Tibial nerve (tissue), 4 donors: ENCODE results near the gene CHL1. TPM values are rescaled to one million over a fixed set of nuclear protein-coding genes. Genes with fewer than 3 reads are reported as not detected.

Source experiments
- DNase-seq, 2 donors: peaks; one replicate each; pipeline ENCODE4 v3.0.0-alpha.2; 2019; ENCODE audit warnings: low spot score in 2 of 2
- H3K27ac ChIP-seq, 4 donors: fragments of 200-600 bp; sonication (generic) in 3 of 4; one replicate each; pipeline ENCODE4 v1.5.1; 2017 to 2019; ENCODE audit warnings: mild to moderate bottlenecking in 1 of 4
- H3K27me3 ChIP-seq, 2 donors: fragments of 200-600 bp; sonication (generic) in 1 of 2; one replicate each; pipeline versions ENCODE4 v1.5.1 to v1.6.0; 2017 to 2019
- H3K36me3 ChIP-seq, 3 donors: fragments of 200-600 bp; sonication (generic); one replicate each; pipeline ENCODE4 v1.5.1; 2018 to 2019
- H3K4me1 ChIP-seq, 4 donors: fragments of 200-600 bp; sonication (generic) in 3 of 4; one replicate each; pipeline ENCODE4 v1.5.1; 2017 to 2019
- H3K4me3 ChIP-seq, 4 donors: fragments of 200-600 bp; sonication (generic) in 3 of 4; one replicate each; pipeline ENCODE4 v1.5.1; 2017 to 2019; ENCODE audit warnings: mild to moderate bottlenecking in 1 of 4, moderate library complexity in 1 of 4
- H3K9me3 ChIP-seq, 4 donors: fragments of 200-600 bp; sonication (generic) in 3 of 4; one replicate each; pipeline ENCODE4 v1.5.1; 2017 to 2019
- EP300 ChIP-seq, 2 donors: sonication (generic); formaldehyde crosslinking; IDR thresholded peaks; one replicate each; pipeline ENCODE4 v1.6.1; 2017; ENCODE audit warnings: antibody characterized with exemption in 2 of 2, mild to moderate bottlenecking in 1 of 2
- POLR2A ChIP-seq, 2 donors: fragments of 450-650 bp; IDR thresholded peaks; one replicate each; pipeline ENCODE4 v1.6.1; 2017; ENCODE audit warnings: antibody characterized with exemption in 2 of 2, mild to moderate bottlenecking in 2 of 2, moderate library complexity in 2 of 2
- WGBS, 2 donors: methylation state at CpG; one replicate each; pipeline ENCODE4 v1.1.5; 2018; 5-methylcytosine and 5-hydroxymethylcytosine counted together
- total RNA-seq, 4 donors: library from RNA; depleted of rRNA; stranded (reverse); fragments of >200 nt; gene quantifications; one replicate each; pipeline ENCODE4 v1.1.0, GENCODE V29; 2016
- TF ChIP-seq, protein P1 (sequence below), 5 experiments: fragments of 200-600 bp in 3 of 5; fragments of 450-650 bp in 2 of 5; sonication (generic) in 3 of 5; IDR thresholded peaks; one replicate each; pipeline ENCODE4 v1.5.1; 2016 to 2019; ENCODE audit warnings: antibody characterized with exemption in 5 of 5, mild to moderate bottlenecking in 3 of 5, moderate library complexity in 2 of 5

The CHL1 gene
- total RNA-seq, 4 donors from 2014 or later = 156 to 290 (median 235) TPM

DNA sequence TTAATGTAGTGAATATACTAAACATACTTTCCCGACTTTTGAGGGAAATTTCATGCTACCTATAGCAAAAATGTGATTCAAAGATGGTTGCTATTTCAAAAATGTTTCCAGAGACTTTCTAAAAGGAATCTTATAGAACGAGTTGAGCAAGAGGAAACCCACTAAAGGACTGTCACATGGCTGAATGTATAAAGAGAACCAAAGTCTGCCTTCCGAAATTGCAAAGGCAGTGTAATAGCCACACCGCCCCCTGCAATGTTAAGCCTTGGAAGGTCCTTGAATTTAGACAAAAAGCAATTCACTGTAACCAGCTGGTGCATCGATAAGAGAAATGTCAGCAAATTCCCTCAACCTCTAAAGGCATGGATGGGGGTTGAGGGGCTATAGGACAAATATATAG, 142.8 kb downstream of the CHL1 start:
- Histone ChIP-seq H3K4me1 (peaks cover 0 to 4% (median 0%) of the 10 kb centered on the region in 4 donors), H3K27ac (no peak overlapping the region), H3K9me3 (no peaks in the 10 kb centered on the region), H3K4me3 (no peak overlapping the region), H3K36me3 (no peaks in the 10 kb centered on the region), H3K27me3 (no peaks in the 10 kb centered on the region)
- whole genome bisulfite sequencing, 2 donors = 39 to 40% methylated on average over 5 of the region's 5 CpGs
- TF ChIP-seq, protein P1, sequence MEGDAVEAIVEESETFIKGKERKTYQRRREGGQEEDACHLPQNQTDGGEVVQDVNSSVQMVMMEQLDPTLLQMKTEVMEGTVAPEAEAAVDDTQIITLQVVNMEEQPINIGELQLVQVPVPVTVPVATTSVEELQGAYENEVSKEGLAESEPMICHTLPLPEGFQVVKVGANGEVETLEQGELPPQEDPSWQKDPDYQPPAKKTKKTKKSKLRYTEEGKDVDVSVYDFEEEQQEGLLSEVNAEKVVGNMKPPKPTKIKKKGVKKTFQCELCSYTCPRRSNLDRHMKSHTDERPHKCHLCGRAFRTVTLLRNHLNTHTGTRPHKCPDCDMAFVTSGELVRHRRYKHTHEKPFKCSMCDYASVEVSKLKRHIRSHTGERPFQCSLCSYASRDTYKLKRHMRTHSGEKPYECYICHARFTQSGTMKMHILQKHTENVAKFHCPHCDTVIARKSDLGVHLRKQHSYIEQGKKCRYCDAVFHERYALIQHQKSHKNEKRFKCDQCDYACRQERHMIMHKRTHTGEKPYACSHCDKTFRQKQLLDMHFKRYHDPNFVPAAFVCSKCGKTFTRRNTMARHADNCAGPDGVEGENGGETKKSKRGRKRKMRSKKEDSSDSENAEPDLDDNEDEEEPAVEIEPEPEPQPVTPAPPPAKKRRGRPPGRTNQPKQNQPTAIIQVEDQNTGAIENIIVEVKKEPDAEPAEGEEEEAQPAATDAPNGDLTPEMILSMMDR (IDR thresholded peaks at IDR 0.05) = no peak
- TF ChIP-seq POLR2A (IDR thresholded peaks at IDR 0.05) (no peak), EP300 (IDR thresholded peaks at IDR 0.05) (no peak)
- no peak for DNase-seq

- WGBS, 2 donors = 65 to 67% methylated on average over 4 of the region's 4 CpGs
- TF ChIP-seq EP300 (IDR thresholded peaks at IDR 0.05) (no peak), POLR2A (IDR thresholded peaks at IDR 0.05) (no peak)
- TF ChIP-seq, protein P1 (IDR thresholded peaks at IDR 0.05) = no peak
- H3K4me1 ChIP-seq = peaks cover 0 to 4% (median 0%) of the 10 kb centered on the region in 4 donors
- DNase-seq = no peak
- H3K4me3 ChIP-seq = no peak overlapping the region
- no peaks in the 10 kb centered on the region for H3K9me3 ChIP-seq
- no peaks in the 10 kb centered on the region for H3K27me3 ChIP-seq
- H3K27ac ChIP-seq = no peak overlapping the region
- H3K36me3 ChIP-seq = no peaks in the 10 kb centered on the region
These were observed 145.4 kb downstream of the CHL1 start for GRCh38 chr3:341998-342397.

DNA sequence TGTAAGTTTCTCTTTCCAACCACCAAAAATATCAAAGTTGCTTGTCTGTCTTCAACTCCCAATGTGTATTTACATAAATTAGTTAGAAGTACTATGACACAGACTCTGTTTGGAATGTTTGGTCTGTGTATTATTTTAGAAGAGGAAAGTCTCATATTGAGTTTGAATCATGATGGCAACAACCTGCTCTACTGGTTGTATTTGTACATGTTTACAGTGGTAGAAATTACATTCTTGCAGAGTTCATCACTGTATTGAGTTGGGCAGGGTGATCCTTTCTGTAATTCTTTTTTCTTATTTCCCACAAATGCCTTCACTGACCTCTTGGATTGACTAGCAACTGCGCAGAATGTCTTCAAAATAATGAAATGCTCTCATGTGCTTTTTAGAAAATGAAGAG, 149.6 kb downstream of the CHL1 start:
- 88 to 94% methylated on average over 1 of the region's 1 CpG for WGBS, 2 donors

GRCh38 chr3:347581-347980, 151.0 kb downstream of the CHL1 start:
- no peaks in the 10 kb centered on the region for H3K9me3 ChIP-seq
- 62 to 72% methylated on average over 3 of the region's 3 CpGs for WGBS, 2 donors
- no peak overlapping the region for H3K4me3 ChIP-seq
- DNase-seq = no peak
- H3K4me1 ChIP-seq = no peaks in the 10 kb centered on the region
- TF ChIP-seq POLR2A (IDR thresholded peaks at IDR 0.05) (no peak), EP300 (IDR thresholded peaks at IDR 0.05) (no peak)
- TF ChIP-seq, protein P1 (IDR thresholded peaks at IDR 0.05) = no peak
- H3K27ac ChIP-seq = no peak overlapping the region
- H3K36me3 ChIP-seq = peaks cover 0 to 8% (median 0%) of the 10 kb centered on the region in 3 donors
- no peaks in the 10 kb centered on the region for H3K27me3 ChIP-seq

More for the DNA sequence above, 149.6 kb downstream of the CHL1 start:
- Histone ChIP-seq H3K4me1 (peaks cover 0 to 4% (median 0%) of the 10 kb centered on the region in 4 donors), H3K4me3 (no peak overlapping the region), H3K27me3 (no peaks in the 10 kb centered on the region), H3K27ac (no peak overlapping the region), H3K36me3 (peaks cover 0 to 8% (median 0%) of the 10 kb centered on the region in 3 donors), H3K9me3 (no peaks in the 10 kb centered on the region)
- DNase-seq = no peak
- no peak for TF ChIP-seq EP300 (IDR thresholded peaks at IDR 0.05)
- TF ChIP-seq POLR2A (IDR thresholded peaks at IDR 0.05) = no peak
- TF ChIP-seq, protein P1 (IDR thresholded peaks at IDR 0.05) = no peak

DNA sequence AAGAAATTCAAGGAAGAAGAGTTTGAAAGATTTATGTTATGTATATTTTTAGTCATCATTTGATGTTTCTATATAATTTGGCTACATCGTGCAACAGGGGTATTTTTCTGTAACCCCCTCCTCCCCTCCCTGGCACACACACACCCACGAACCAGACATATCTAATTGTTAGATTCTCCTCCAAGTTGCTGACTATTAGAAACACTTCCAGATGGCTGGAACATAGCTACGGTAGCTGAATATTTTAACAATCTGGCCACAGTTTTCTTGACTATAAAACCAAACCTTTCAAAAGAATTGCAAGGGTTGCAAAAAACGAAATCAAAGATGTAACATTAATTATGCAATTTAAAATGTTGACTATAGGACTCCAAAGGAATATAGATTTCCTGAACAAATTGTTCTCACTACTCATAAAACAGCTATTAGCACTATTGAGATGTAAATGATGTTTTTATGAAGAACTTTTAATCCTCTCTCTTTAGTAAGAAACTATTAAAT, 154.4 kb downstream of the CHL1 start:
- Histone ChIP-seq H3K9me3 (no peaks in the 10 kb centered on the region), H3K27me3 (no peaks in the 10 kb centered on the region), H3K4me1 (peaks cover 0 to 5% (median 0%) of the 10 kb centered on the region in 4 donors), H3K36me3 (peaks cover 0 to 8% (median 0%) of the 10 kb centered on the region in 3 donors), H3K27ac (no peak overlapping the region), H3K4me3 (no peak overlapping the region)
- 17 to 23% methylated on average over 4 of the region's 4 CpGs for WGBS, 2 donors
- no peak for TF ChIP-seq POLR2A (IDR thresholded peaks at IDR 0.05)
- TF ChIP-seq, protein P1 (IDR thresholded peaks at IDR 0.05) = no peak
- no peak for TF ChIP-seq EP300 (IDR thresholded peaks at IDR 0.05)
- DNase-seq = no peak
